Esophagus squamous epithelium (tissue), 5 donors: ENCODE data around the gene MAN1B1. TPM values are rescaled to one million over a fixed set of nuclear protein-coding genes. Genes with fewer than 3 reads are reported as not detected.

Experiments
- DNase-seq: peaks from one replicate; lab custom pipeline; 2025; lab: John Stamatoyannopoulos, UW
- H3K27ac ChIP-seq, 4 donors: fragments of 200-600 bp; sonication (generic); one replicate each; pipeline ENCODE4 v1.5.1; 2016 to 2019; ENCODE audit warnings: mild to moderate bottlenecking in 1 of 4
- H3K27me3 ChIP-seq, 4 donors: fragments of 200-600 bp; sonication (generic); 1 replicate in 3 of 4; 2 replicates in 1 of 4; pipeline versions ENCODE4 v1.5.1 to v1.6.0; 2017 to 2021; ENCODE audit warnings: antibody characterized with exemption in 1 of 4
- H3K36me3 ChIP-seq, 3 donors: fragments of 200-600 bp; sonication (generic); one replicate each; pipeline ENCODE4 v1.5.1; 2016 to 2019
- H3K4me1 ChIP-seq, 3 donors: fragments of 200-600 bp; sonication (generic); one replicate each; pipeline ENCODE4 v1.5.1; 2017 to 2019
- H3K4me3 ChIP-seq, 4 donors: fragments of 200-600 bp; sonication (generic); 1 replicate in 3 of 4; 2 replicates in 1 of 4; pipeline ENCODE4 v1.5.1; 2016 to 2019; ENCODE audit warnings: mild to moderate bottlenecking in 2 of 4, moderate library complexity in 1 of 4
- H3K9me3 ChIP-seq, 3 donors: fragments of 200-600 bp; sonication (generic); one replicate each; pipeline ENCODE4 v1.5.1; 2016 to 2019
- POLR2A ChIP-seq, 4 donors: fragments of 450-650 bp; IDR thresholded peaks; one replicate each; pipeline ENCODE4 v1.6.1; 2017; ENCODE audit warnings: antibody characterized with exemption in 4 of 4, mild to moderate bottlenecking in 4 of 4, moderate library complexity in 3 of 4
- WGBS, 2 donors: methylation state at CpG; one replicate each; pipeline ENCODE4 v1.1.5; 2018; 5-methylcytosine and 5-hydroxymethylcytosine counted together
- intact Hi-C: fragments of 100-400 bp; cut with DNase I; formaldehyde crosslinking; loops from one replicate; pipeline ENCODE4 v1.15.0; 2022
- total RNA-seq, 4 donors: library from RNA; depleted of rRNA; stranded (reverse); fragments of >200 nt; gene quantifications; one replicate each; pipeline ENCODE4 v1.1.0, GENCODE V29; 2016
- TF ChIP-seq, protein P1 (sequence below), 6 experiments: fragments of 450-650 bp in 4 of 6; fragments of 200-600 bp in 2 of 6; sonication (generic) in 2 of 6; IDR thresholded peaks; one replicate each; pipeline ENCODE4 v1.5.1; 2016 to 2019; ENCODE audit warnings: antibody characterized with exemption in 6 of 6, mild to moderate bottlenecking in 4 of 6, moderate library complexity in 4 of 6
- donor health status: DM: yes; HTN: yes; CAD: no.

MAN1B1 gene
- total RNA-seq, 4 donors from 2014 or later, result 25.6 to 50.9 (median 39.4) TPM

GRCh38 chr9:137069508-137070091, 17.2 kb upstream of the MAN1B1 start:
- peaks cover 20 to 51% (median 31%) of the 10 kb centered on the region in 3 donors for H3K4me1 ChIP-seq
- no peak for DNase-seq
- intact Hi-C loops, result no loop called here
- H3K4me3 ChIP-seq, result peak overlapping the region; percentile 34 to 79 (median 50)
- peaks cover 0 to 23% (median 0%) of the 10 kb centered on the region in 4 donors for H3K27me3 ChIP-seq
- whole genome bisulfite sequencing, 2 donors, result 18% methylated on average over 3 of the region's 52 CpGs; no CpG with 5 or more reads in 1 of the 2 donors
- no peaks in the 10 kb centered on the region for H3K9me3 ChIP-seq
- H3K27ac ChIP-seq, result peak overlapping the region in 2 of 4 donors; percentile 51 to 84
- H3K36me3 ChIP-seq, result no peaks in the 10 kb centered on the region
- no peak for TF ChIP-seq POLR2A (IDR thresholded peaks at IDR 0.05)
- TF ChIP-seq, protein P1, sequence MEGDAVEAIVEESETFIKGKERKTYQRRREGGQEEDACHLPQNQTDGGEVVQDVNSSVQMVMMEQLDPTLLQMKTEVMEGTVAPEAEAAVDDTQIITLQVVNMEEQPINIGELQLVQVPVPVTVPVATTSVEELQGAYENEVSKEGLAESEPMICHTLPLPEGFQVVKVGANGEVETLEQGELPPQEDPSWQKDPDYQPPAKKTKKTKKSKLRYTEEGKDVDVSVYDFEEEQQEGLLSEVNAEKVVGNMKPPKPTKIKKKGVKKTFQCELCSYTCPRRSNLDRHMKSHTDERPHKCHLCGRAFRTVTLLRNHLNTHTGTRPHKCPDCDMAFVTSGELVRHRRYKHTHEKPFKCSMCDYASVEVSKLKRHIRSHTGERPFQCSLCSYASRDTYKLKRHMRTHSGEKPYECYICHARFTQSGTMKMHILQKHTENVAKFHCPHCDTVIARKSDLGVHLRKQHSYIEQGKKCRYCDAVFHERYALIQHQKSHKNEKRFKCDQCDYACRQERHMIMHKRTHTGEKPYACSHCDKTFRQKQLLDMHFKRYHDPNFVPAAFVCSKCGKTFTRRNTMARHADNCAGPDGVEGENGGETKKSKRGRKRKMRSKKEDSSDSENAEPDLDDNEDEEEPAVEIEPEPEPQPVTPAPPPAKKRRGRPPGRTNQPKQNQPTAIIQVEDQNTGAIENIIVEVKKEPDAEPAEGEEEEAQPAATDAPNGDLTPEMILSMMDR (IDR thresholded peaks at IDR 0.05), result no peak

DNA sequence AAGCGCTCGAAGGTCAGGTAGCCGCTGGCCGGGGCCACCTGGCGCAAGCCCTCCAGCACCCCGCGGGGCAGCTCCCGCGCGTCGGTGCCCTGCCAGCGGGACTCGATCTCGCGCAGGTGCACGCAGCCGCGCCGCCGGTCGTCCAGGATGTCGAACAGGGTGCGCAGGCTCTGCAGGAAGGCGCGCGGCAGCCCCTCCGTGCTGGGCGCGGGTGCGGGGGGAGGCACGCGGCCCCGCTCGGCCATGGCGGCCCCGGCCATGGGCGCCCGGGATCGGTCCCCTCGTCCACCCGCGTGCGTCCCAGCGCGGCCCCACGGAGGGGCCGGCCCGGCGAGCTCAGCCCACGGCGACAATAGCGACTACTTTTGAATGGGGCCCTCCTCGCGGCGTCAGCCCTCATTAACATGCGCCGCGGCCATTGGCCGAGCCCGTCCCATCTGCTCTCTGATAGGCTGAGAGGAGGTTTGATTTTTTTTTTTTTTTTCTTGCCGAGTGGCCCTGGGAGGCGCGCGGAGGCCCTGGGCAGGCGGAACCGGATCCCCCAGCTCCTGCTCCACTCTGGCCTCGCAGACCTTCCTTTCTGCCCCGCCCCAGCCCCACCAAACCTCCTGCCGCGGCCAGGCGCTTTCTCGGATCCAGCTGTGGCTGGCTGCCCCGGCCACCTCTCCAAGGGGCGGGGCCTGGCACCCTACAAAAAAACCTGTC, 16.4 kb upstream of the MAN1B1 start, which contains the start of gene SAPCD2:
SAPCD2 (minus strand) TSS at position 357 of the 705 bp plus-strand sequence; CDS start at position 260, 97 bp downstream.
- DNase-seq, result peak; percentile 49
- 0% methylated on average over 23 to 29 of the region's 74 CpGs for WGBS, 2 donors
- Histone ChIP-seq H3K4me1 (peaks cover 26 to 49% (median 31%) of the 10 kb centered on the region in 3 donors), H3K27ac (peak within 1 kb of the TSS; percentile 51 to 84 (median 73)), H3K36me3 (no peaks in the 10 kb centered on the region), H3K9me3 (no peaks in the 10 kb centered on the region), H3K27me3 (peaks cover 0 to 23% (median 0%) of the 10 kb centered on the region in 4 donors), H3K4me3 (peak within 1 kb of the TSS; percentile 34 to 79 (median 50))
- TF ChIP-seq, protein P1 (IDR thresholded peaks at IDR 0.05), result peak in 1 of 6 experiments; percentile 4
- peak in 2 of 4 donors; percentile 26 to 60 for TF ChIP-seq POLR2A (IDR thresholded peaks at IDR 0.05)
- intact Hi-C loops, result no loop called here

DNA sequence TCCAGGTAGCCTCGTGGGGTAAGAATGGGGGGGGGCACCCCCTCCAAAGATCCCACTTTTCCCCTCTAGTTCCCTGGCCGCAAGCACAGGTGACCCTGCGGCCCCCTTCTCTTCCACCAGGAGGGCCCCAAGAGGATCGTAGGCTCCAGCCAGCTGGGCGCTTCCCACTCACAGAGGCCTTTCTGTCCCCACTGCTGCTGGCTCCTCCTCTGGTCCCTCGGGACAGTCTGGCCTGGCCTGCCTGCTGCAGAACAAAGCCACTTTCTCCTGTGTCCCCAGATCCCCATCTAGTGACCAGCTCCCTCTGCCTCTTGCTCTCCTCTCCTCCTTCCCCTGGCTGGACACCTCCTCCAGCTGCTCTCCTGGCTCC, 15.9 kb upstream of the MAN1B1 start:
- H3K36me3 ChIP-seq, result no peaks in the 10 kb centered on the region
- no peaks in the 10 kb centered on the region for H3K9me3 ChIP-seq
- H3K27ac ChIP-seq, result peak overlapping the region; percentile 51 to 84 (median 73)
- peaks cover 0 to 23% (median 0%) of the 10 kb centered on the region in 4 donors for H3K27me3 ChIP-seq
- TF ChIP-seq, protein P1 (IDR thresholded peaks at IDR 0.05), result peak in 1 of 6 experiments; percentile 26
- TF ChIP-seq POLR2A (IDR thresholded peaks at IDR 0.05), result no peak
- 17 to 20% methylated on average over 5 of the region's 6 CpGs for WGBS, 2 donors
- intact Hi-C loops, result no loop called here
- H3K4me3 ChIP-seq, result peak overlapping the region; percentile 34 to 79 (median 50)
- H3K4me1 ChIP-seq, result peaks cover 29 to 52% (median 31%) of the 10 kb centered on the region in 3 donors
- no peak for DNase-seq

DNA sequence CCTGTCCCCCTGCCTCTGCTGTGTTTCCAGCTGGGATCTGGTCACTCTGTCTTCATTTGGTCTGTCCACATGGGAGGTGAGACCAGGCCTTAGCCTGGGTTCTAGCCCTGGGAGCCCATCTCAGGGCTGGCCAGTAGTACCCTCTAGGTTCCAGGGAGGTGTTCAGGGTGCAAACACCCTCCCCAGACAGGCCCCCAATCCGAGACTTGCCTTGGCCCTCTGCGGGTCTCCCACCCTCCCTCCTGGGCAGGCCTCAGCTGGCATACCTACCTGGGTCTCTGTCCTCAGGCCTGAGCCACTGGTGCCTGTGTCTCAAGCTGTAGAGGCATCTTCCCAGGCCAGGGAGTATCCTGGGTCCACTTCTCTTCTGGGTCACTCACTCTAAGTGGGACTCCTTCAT, 15.5 kb upstream of the MAN1B1 start:
- intact Hi-C loops, result no loop called here
- TF ChIP-seq, protein P1 (IDR thresholded peaks at IDR 0.05), result no peak
- TF ChIP-seq POLR2A (IDR thresholded peaks at IDR 0.05), result no peak
- Histone ChIP-seq H3K27ac (peak overlapping the region; percentile 51 to 84 (median 73)), H3K27me3 (peaks cover 0 to 23% (median 0%) of the 10 kb centered on the region in 4 donors), H3K9me3 (no peaks in the 10 kb centered on the region), H3K36me3 (no peaks in the 10 kb centered on the region), H3K4me3 (peak overlapping the region in 1 of 4 donors; percentile 79), H3K4me1 (peaks cover 29 to 52% (median 31%) of the 10 kb centered on the region in 3 donors)
- WGBS, 2 donors, result 83% methylated on average over 2 of the region's 2 CpGs; no CpG with 5 or more reads in 1 of the 2 donors
- no peak for DNase-seq
